HepG2 (cell line): ENCODE results near the gene P3H3. TPM values are rescaled to one million over a fixed set of nuclear protein-coding genes. Genes with fewer than 3 reads are reported as not detected.
A peak's percentile ranks its signal among the peaks of the same experiment; 100 is the strongest.

Source experiments
- CBX5 ChIP-seq: sonication (generic); formaldehyde crosslinking; IDR thresholded peaks from 2 replicates; pipeline ENCODE4 v1.4.0; 2020; ENCODE audit warnings: missing genetic modification reagents, borderline replicate concordance
- DMAP1 ChIP-seq: IDR thresholded peaks from 2 replicates; pipeline ENCODE4 v1.6.1; 2016
- HNRNPH1 ChIP-seq: fragments of 200-400 bp; formaldehyde crosslinking; optimal IDR thresholded peaks from 2 replicates; pipeline ENCODE3; 2017; ENCODE audit warnings: mild to moderate bottlenecking, low read depth, low read length
- KDM6A ChIP-seq: IDR thresholded peaks from 2 replicates; pipeline ENCODE4 v1.6.1; 2016; ENCODE audit warnings: low read depth
- MLLT10 ChIP-seq: sonication (generic); formaldehyde crosslinking; IDR thresholded peaks from 2 replicates; pipeline ENCODE4 v1.4.0; 2020; ENCODE audit warnings: missing genetic modification reagents
- NFATC3 ChIP-seq: sonication (generic); formaldehyde crosslinking; IDR thresholded peaks from 2 replicates; pipeline ENCODE4 v1.5.1; 2020; ENCODE audit warnings: mild to moderate bottlenecking, missing genetic modification reagents
- RCOR2 ChIP-seq: IDR thresholded peaks from 2 replicates; pipeline ENCODE4 v1.6.1; 2016; ENCODE audit warnings: missing biosample characterization, missing genetic modification reagents
- TAF1 ChIP-seq: sonication (generic); formaldehyde crosslinking; IDR thresholded peaks from 2 replicates; pipeline ENCODE4 v1.4.0; 2020; ENCODE audit warnings: missing genetic modification reagents
- ZFP41 ChIP-seq: sonication (generic); formaldehyde crosslinking; IDR thresholded peaks from 2 replicates; pipeline ENCODE4 v1.4.0; 2020; ENCODE audit warnings: mild to moderate bottlenecking, missing genetic modification reagents, borderline replicate concordance
- ZMYM3 ChIP-seq: sonication (generic); formaldehyde crosslinking; IDR thresholded peaks from 2 replicates; pipeline ENCODE4 v1.5.1; 2020; ENCODE audit warnings: mild to moderate bottlenecking, missing genetic modification reagents
- ZNF761 ChIP-seq: sonication (generic); formaldehyde crosslinking; conservative IDR thresholded peaks from 2 replicates; pipeline ENCODE4 v1.4.0; 2020; ENCODE audit warnings: mild to moderate bottlenecking, missing genetic modification reagents
- polyA plus RNA-seq, 8 experiments: library from polyadenylated mRNA; depleted of rRNA in 3 of 8; stranded (reverse) in 7 of 8; unstranded in 1 of 8; fragments of >200 nt; fragmentation: Illumina TruSeq in 4 of 8; extraction: Trizol in 4 of 8; gene quantifications; 2 replicates each; pipeline versions ENCODE4 v1.2.1 to v1.2.3, GENCODE V29; 2011 to 2016; ENCODE audit warnings: low read depth in 4 of 8, missing spikeins in 1 of 8, mixed read lengths in 1 of 8; ENCODE audit not compliant: insufficient read depth in 1 of 8
- total RNA-seq, 5 experiments: library from RNA; depleted of rRNA; stranded (reverse); fragments of >200 nt; fragmentation: Illumina TruSeq; extraction: Trizol; gene quantifications; 2 replicates each; pipeline ENCODE4 v1.2.3, GENCODE V29; 2016; ENCODE audit warnings: low read depth in 1 of 5
- TF ChIP-seq, protein P1 (sequence below): sonication (generic); formaldehyde crosslinking; IDR thresholded peaks from 2 replicates; pipeline ENCODE4 v1.4.0; 2020; ENCODE audit warnings: mild to moderate bottlenecking, missing genetic modification reagents, borderline replicate concordance
- TF ChIP-seq, protein P2 (sequence below): sonication (generic); formaldehyde crosslinking; IDR thresholded peaks from 2 replicates; pipeline ENCODE4 v1.4.0; 2020; ENCODE audit warnings: mild to moderate bottlenecking, missing genetic modification reagents
- TF ChIP-seq, protein P3 (sequence below): sonication (generic); formaldehyde crosslinking; IDR thresholded peaks from 2 replicates; pipeline ENCODE4 v1.4.0; 2020; ENCODE audit warnings: missing genetic modification reagents, borderline replicate concordance
- TF ChIP-seq, protein P4 (sequence below): sonication (generic); formaldehyde crosslinking; IDR thresholded peaks from 2 replicates; pipeline ENCODE4 v1.4.0; 2020; ENCODE audit warnings: missing genetic modification reagents

The P3H3 gene
- total and polyA plus RNA-seq, 2 of the 13 experiments (the other 11 are each of a cell fraction or from before 2014, with no cell fraction given), result 20.1 to 20.5 TPM

DNA sequence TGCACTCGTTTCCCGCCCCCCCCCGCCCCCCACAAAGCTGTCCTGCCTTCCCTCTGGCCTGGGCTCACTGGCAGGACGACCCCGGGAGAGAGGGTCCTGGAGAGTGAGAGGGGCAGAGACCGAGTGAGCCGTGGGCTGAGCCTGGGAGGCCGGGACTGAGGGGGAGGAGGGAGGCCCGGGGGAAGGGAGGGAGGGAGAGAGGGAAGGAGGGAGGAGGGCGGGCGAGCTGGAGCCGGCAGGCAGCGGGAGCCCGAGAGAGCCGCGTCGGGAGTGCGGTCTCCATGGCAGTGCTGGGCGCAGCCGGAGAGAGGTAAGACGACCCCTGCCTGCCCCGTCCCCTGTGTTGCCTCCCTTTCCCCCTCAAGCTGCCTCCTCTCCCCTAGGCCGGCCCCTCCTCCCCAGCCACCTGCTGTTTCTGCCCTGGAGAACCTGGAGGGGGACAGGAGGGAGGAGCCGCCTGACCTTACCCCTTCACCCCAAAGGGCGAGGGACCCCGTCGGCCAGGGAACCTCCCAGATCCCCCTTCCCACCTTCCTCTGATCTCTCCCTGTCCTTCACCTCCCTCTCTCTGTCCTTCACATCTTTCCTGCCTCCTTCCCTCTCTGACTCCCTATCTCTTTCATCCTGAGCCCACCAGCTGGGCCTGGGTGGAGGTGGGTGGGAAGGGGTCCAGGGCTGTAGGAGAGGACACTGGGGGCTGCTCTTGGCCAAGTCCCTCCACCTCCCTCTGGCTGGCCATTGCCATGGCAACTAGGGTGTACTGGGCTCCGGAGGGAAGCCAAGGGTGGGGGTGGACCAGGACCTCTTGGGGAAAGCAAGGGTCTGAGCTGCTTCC lies 6.4 kb upstream of the P3H3 start, which contains the start of gene GPR162 (continued):
- TF ChIP-seq, protein P1, sequence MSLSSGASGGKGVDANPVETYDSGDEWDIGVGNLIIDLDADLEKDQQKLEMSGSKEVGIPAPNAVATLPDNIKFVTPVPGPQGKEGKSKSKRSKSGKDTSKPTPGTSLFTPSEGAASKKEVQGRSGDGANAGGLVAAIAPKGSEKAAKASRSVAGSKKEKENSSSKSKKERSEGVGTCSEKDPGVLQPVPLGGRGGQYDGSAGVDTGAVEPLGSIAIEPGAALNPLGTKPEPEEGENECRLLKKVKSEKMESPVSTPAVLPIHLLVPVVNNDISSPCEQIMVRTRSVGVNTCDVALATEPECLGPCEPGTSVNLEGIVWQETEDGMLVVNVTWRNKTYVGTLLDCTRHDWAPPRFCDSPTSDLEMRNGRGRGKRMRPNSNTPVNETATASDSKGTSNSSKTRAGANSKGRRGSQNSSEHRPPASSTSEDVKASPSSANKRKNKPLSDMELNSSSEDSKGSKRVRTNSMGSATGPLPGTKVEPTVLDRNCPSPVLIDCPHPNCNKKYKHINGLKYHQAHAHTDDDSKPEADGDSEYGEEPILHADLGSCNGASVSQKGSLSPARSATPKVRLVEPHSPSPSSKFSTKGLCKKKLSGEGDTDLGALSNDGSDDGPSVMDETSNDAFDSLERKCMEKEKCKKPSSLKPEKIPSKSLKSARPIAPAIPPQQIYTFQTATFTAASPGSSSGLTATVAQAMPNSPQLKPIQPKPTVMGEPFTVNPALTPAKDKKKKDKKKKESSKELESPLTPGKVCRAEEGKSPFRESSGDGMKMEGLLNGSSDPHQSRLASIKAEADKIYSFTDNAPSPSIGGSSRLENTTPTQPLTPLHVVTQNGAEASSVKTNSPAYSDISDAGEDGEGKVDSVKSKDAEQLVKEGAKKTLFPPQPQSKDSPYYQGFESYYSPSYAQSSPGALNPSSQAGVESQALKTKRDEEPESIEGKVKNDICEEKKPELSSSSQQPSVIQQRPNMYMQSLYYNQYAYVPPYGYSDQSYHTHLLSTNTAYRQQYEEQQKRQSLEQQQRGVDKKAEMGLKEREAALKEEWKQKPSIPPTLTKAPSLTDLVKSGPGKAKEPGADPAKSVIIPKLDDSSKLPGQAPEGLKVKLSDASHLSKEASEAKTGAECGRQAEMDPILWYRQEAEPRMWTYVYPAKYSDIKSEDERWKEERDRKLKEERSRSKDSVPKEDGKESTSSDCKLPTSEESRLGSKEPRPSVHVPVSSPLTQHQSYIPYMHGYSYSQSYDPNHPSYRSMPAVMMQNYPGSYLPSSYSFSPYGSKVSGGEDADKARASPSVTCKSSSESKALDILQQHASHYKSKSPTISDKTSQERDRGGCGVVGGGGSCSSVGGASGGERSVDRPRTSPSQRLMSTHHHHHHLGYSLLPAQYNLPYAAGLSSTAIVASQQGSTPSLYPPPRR (CRISPR knock-in tag), result no peak
- TF ChIP-seq ZNF761 (CRISPR knock-in tag) (no peak), RCOR2 (CRISPR knock-in tag) (no peak), KDM6A (no peak), MLLT10 (CRISPR knock-in tag) (no peak), ZFP41 (no peak), DMAP1 (CRISPR knock-in tag) (no peak), HNRNPH1 (peak; percentile 47), NFATC3 (no peak), ZMYM3 (CRISPR knock-in tag) (no peak), TAF1 (CRISPR knock-in tag) (no peak), CBX5 (CRISPR knock-in tag) (no peak)
- TF ChIP-seq, protein P2, sequence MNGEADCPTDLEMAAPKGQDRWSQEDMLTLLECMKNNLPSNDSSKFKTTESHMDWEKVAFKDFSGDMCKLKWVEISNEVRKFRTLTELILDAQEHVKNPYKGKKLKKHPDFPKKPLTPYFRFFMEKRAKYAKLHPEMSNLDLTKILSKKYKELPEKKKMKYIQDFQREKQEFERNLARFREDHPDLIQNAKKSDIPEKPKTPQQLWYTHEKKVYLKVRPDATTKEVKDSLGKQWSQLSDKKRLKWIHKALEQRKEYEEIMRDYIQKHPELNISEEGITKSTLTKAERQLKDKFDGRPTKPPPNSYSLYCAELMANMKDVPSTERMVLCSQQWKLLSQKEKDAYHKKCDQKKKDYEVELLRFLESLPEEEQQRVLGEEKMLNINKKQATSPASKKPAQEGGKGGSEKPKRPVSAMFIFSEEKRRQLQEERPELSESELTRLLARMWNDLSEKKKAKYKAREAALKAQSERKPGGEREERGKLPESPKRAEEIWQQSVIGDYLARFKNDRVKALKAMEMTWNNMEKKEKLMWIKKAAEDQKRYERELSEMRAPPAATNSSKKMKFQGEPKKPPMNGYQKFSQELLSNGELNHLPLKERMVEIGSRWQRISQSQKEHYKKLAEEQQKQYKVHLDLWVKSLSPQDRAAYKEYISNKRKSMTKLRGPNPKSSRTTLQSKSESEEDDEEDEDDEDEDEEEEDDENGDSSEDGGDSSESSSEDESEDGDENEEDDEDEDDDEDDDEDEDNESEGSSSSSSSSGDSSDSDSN, result no peak
- TF ChIP-seq, protein P3, sequence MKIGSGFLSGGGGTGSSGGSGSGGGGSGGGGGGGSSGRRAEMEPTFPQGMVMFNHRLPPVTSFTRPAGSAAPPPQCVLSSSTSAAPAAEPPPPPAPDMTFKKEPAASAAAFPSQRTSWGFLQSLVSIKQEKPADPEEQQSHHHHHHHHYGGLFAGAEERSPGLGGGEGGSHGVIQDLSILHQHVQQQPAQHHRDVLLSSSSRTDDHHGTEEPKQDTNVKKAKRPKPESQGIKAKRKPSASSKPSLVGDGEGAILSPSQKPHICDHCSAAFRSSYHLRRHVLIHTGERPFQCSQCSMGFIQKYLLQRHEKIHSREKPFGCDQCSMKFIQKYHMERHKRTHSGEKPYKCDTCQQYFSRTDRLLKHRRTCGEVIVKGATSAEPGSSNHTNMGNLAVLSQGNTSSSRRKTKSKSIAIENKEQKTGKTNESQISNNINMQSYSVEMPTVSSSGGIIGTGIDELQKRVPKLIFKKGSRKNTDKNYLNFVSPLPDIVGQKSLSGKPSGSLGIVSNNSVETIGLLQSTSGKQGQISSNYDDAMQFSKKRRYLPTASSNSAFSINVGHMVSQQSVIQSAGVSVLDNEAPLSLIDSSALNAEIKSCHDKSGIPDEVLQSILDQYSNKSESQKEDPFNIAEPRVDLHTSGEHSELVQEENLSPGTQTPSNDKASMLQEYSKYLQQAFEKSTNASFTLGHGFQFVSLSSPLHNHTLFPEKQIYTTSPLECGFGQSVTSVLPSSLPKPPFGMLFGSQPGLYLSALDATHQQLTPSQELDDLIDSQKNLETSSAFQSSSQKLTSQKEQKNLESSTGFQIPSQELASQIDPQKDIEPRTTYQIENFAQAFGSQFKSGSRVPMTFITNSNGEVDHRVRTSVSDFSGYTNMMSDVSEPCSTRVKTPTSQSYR (CRISPR knock-in tag), result no peak
- TF ChIP-seq, protein P4, sequence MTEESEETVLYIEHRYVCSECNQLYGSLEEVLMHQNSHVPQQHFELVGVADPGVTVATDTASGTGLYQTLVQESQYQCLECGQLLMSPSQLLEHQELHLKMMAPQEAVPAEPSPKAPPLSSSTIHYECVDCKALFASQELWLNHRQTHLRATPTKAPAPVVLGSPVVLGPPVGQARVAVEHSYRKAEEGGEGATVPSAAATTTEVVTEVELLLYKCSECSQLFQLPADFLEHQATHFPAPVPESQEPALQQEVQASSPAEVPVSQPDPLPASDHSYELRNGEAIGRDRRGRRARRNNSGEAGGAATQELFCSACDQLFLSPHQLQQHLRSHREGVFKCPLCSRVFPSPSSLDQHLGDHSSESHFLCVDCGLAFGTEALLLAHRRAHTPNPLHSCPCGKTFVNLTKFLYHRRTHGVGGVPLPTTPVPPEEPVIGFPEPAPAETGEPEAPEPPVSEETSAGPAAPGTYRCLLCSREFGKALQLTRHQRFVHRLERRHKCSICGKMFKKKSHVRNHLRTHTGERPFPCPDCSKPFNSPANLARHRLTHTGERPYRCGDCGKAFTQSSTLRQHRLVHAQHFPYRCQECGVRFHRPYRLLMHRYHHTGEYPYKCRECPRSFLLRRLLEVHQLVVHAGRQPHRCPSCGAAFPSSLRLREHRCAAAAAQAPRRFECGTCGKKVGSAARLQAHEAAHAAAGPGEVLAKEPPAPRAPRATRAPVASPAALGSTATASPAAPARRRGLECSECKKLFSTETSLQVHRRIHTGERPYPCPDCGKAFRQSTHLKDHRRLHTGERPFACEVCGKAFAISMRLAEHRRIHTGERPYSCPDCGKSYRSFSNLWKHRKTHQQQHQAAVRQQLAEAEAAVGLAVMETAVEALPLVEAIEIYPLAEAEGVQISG (CRISPR knock-in tag), result no peak
